Stimulated activated CD4-positive, alpha-beta T cell treated with anti-CD3 and anti-CD28 coated beads, Interleukin-12 subunit alpha, Interleukin-12 subunit beta, amount 100 ng/mL, for 4 hours (primary cell): Measurements from ENCODE around the gene DAGLA.
"Not testable (repeated sequence)": the region's sequence is repeated elsewhere in the genome, so short reads cannot be mapped to it uniquely, and the experiment has no call there.

Experiments used
- DNase-seq: peaks from one replicate; pipeline ENCODE4 v3.0.0-alpha.2; 2020

Gene DAGLA

DNA sequence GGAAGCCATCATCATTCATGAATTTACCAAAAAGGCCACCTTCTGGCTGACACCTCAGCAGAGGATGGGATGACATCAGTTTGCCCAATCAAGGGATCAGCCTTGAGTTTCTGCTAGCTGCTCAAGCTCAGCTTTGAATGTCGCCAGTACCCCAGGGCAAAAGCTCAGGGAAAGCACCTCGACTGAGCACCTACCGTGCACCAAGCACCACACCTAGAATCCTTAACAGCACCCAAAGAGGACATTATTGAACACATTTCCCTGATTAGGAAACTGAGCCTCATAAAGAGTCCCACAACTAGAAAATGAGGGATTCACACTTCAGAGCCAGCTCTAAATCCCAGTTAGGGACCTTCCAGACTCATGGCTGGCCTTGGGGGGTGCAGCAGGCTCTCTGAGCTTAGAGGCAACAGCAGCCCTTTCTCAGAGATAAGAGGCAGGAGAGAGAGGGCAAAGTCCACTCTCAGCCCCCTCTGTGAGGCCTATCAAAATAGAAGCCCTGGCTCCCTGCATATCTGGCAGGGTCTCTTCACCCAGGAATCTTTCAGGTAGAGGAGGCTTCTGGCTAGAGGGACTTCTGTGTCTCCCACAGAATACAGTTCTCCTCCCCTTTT lies 13.4 kb upstream of the DAGLA start:
- DNase-seq = no peak

DNA sequence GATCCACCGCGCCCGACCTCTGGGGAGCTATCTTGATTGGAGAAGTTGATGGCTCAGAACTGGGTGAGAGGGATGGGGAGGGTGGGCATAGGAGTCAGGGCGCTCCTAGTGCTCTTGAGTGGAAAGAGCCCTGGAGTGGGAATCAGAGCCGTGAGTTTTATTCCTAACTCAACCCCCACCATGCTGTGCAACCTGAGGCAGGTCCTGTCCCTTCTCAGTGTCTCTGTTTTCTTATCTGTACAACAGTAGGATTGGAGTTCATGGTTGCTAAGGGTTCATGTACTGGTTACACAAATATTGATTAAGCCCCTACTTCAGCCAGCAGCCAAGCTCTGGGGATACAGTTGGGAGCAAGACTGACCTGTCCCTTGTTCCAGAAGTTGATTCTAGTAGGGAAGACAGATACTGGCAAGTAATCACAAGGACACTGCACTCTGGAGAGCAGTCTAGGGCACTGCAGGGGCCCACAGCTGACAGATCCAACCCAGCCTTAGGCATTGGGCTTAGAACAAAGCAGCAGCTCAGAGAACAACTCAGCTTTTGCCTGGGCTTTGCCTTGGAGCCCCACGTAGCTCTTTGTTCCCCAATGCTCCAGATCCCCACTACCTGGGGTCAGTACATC lies 12.4 kb upstream of the DAGLA start:
- DNase-seq = no peak

DNA sequence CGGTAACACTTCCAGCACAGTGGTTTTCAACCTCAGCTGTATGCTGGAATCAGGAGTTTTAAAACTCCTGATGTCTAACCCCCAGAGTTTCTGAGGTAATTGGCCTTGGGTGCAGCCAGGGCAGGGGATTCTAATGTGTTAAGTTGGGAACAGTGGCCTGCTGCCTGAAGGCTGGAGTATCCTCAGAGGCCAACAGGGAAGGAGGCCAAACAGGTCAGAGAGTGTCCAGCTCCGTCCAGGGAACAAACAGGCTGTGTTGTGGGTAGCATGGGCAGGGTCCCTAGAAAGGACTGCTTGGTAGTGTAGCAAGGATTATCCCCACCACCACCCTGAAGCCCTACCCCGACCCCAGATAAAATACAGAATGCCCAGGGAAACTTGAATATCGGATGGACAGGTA lies 10.8 kb upstream of the DAGLA start:
- DNase-seq = no peak

DNA sequence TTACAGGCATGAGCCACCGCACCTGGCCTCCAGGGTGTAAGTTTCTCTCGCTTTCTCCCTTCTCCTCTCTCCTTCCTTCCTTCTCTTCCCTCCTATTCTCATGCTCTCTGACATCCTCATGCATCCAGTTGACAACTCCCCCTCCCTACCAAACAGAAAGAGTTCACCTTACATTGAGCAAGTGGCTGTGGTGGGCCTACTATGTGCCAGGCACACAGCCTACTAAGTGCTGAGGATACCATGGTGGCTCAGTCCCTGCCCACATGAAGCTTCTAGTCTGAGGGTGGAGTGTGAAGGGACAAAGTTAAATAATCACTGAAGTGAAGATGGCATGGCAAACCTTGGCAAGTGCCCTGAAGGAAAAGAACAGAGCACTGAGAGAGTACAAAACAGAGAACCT lies 9.6 kb upstream of the DAGLA start:
- DNase-seq = no peak

DNA sequence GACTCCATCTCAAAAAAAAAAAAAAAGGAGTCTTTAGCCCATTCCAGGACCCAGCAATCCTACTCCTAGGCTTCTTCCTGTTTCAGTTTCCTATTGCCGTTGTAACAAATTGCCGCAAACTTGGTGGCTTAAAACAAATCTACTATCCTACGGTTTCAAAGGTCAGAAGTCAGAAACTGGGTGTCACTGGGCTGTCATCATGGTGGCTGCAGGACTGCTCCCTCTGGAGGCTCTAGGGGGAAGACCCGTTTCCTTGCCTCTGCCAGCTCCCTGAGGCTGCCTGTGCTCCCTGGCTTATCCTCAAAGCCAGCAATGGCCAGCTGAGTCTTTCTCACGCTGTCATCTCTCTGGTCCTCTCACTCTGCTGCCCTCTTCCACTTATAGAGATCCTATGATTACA lies 8.7 kb upstream of the DAGLA start:
- DNase-seq = no peak

DNA sequence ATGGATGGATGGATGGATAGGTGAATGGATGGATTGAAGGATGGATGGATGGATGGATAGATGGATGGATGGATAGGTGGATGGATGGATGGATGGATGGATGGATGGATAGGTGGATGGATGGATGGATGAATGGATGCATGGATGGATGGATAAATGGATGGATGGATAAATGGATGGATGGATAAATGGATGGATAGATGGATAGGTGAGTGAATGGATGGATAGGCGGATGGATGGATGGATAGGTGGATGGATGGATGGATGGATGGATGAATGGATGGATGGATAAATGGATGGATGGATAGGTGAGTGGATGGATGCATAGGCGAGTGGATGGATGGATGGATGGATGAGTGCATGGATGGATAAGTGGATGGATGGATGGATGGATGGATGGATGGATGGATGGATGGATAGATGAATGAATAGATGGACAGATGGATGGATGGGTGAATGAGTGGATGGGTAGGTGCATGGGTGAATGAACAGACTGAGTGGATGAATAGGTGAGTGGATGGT lies 6.2 kb upstream of the DAGLA start:
- DNase-seq = not testable (repeated sequence)

DNA sequence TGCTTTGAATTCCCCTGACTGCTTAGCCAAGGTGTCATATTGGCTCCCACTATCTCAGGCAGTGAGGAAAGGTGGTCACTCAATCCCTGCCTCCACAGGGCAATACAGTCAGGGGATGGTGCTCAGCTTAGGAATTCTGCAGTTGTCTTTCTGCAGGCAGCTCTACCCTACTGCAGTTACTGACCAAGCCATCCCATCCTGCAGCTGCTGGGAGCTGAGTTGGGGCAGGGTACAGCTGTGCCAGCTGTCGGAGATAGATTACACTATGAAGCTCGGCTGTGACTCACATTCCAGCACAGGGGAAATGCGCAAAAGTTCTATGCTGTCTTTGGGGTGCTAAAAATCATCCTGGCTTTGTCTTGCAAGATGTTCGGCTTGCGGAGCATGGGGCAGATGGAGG lies 4.4 kb upstream of the DAGLA start:
- DNase-seq = no peak

DNA sequence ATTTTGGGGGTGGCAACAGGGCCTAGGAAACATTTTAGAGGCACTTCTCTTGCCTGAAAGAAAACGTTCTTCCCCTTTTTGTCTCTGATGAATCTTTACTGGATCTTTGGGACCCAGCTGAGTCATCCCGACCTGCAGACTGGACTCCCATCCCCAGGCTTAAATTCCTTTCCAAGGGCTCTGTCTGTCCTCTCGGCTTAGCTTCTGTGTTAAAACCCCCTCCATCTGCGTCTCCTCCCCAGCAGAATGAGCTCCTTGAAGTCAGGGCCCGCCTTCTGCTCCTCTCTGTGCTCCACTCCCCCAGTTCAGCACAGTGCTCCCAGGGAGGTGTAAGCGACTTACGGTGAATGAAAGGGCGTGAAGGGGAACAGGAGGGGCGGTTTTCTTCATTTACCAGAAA lies 895 bp upstream of the DAGLA start:
- DNase-seq = no peak

DNA sequence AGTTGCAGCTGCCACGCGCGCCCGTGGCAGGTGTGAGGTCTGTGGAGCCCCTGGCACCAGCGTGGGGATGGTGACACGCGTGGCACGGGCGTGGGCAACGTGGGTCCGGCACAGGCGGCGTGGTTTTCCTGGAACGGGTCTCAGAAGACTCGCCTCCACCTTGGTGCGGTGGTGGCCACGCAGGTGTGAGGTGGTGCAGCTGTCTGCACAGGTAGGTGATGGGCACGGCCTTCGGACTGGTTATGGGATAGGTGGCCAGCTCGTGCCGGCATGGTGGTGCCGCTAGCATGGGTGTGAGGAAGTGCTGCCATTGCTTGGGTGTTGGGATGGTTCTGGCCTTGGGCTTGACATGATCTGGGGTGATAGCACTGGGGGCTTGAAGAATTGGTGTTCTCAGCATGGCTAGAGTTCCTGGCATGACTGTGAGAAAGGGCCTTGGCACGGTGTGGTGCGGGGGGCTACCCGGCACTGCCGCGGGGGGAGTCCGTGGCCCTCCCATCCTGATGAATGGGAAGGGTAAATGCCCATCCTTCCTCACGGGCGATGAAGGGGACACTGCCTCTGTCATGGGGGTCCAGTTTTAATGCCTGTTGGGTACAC lies 531 bp downstream of the DAGLA start:
- no peak for DNase-seq

DNA sequence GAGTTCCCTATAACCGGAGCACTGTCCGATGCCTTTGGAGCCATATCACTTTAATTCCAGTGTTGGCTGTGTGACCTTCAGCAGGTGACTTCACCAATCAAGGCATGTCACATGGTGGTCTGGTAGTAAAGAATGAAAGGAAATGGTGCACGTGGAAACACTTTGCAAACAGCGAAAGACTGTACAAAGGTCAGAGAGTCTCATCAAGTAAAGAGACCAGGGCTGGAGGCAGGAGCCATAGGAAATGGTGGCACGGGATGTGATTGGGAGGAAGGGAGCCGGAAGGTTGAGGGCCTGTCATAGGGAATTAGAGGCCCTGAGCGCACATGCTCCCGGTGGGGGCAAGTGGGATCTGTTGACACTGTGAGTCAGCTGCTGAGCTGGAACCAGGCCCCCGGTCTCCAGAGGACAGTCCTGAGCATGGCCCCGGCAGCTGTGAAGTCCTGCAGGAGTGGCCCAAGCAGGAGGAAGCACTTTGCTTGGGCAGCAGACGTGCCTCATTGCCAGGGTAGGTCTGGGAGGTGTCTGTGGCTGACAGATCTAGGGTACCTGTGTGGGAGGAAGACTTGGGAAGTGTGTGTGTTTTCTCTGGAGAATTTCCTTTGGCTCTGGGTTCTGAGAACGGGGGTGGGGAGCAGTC lies 2.0 kb downstream of the DAGLA start:
- DNase-seq = no peak

DNA sequence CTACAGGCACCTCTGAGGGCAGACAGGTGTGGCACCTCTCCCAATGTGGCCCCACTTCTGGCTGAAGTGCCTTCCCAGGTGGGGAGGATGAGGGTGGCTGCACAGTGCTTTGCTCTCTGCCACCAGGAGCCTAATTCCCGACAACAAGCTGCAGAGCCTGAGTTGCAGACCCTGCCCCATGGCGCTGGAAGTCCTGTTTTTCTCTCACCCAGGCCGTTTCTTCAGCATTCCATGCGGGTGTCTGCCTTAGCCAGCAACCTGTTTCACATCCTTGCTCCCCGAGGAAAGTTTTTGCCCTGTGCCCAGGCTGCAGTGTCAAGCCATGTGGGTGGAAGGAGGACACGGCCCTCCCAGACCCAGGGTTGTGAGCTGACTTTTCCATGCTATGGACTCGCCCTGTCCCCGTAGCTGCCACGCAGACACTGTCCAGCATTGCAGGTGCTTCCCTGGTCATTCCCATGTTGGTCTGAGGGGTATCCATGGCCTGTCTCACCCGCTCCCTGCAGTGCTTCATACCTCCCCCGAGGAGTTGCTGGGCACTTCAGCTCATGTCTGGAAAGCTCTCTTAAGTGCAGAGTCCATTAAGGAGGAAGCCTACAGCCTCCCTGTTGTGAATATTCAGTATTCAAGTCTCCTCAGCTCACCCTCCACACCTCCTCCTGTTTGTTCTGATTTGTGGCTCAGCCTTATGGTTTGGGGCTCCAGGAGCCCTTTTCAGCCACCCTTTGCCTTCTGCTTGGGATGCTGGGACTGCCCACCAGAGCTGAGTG lies 2.9 kb downstream of the DAGLA start:
- no peak for DNase-seq

DNA sequence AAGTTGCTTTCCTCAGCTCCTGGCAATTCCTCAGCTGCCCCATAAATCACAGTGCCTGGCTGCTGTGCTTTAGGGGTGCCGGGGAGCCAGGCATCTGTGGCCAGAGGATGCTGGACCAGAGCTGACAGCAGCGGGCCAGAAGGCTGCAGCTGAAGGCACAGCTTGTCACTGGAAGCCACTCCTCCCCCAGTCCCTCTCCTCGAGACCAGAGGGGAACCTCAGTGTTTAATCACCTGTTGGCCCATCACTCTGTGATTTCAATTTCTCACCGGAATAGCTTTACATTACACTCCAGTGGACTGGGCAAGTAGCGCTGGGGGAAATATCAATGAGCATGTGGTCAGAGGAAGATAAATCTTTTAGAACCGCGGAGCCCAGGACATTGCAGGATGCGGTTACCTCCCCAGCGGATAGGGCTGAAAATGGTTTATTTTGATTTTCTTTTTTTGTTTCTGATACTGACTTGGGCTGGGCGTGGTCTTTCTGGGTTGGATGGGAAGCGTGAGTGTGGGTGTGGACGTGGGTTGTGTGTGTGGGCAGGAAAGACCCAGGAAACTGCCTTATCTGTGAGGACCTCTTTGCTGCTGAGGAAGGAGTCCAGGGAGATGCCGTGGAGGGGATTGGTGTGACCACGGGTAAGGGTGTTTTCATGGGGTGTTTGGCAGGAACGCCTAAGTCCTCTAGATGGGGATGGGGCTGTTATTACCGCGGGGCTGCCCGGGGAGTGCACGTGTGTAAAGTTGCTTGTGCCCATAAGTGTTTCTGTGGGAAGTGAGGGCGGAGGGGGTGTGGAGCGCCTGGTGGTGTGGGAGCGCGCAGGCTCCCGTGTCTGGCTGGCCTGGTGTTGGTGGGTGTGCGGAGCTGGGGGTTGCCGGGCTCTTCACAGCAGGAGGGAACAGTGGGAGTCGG lies 4.0 kb downstream of the DAGLA start:
- DNase-seq = no peak

DNA sequence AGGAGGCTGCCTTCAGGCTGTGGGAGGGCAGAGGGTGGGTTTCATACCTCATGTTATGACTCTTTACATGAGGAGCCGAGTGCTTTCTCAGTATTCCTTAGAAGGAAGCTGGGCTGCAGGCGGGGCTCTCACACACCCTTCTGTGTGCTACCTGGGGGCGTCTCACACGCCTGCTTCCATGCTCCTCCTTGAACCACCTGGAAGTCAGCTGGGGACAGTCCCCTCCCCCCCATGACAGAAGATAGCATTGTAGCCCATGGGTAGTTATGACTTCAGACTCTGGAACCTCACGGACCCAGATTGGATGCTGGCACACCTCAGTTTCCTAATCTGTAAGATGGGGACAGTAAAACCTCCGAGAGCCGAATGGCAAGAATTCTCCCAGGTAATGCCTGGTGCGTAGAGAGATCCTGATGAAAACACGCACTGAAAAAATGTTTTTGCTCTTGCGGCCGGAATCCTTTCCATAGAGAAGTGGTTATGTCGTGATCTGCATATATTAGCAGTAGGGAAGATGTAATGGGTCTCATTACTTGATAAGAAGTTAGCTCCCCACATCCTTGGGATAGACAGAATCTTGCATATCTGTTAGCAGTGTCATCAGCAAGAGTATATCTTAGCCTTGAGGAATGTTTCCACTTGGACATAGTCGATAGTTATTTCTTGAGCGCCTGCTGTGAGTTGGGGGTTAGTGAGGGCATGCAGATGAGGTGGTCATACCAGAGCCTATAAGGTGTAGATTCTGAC lies 4.9 kb downstream of the DAGLA start:
- no peak for DNase-seq

DNA sequence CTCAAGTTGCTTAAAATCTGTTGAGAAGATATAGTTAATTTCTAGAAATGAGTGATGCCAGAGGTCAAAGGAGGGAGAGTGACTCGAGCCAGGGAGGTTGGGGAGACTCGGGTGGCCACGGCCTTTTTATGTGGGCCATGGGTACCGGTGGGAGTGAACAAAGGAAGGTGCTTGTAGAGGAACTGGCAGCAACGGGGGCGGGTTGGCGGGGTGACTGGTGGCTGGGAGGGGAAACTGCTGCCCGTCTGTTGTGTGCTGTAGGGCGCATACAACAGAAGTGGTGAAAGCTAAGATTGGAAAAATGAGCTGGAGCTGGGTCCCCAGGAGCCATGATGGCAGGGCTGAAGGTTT lies 5.4 kb downstream of the DAGLA start:
- no peak for DNase-seq

DNA sequence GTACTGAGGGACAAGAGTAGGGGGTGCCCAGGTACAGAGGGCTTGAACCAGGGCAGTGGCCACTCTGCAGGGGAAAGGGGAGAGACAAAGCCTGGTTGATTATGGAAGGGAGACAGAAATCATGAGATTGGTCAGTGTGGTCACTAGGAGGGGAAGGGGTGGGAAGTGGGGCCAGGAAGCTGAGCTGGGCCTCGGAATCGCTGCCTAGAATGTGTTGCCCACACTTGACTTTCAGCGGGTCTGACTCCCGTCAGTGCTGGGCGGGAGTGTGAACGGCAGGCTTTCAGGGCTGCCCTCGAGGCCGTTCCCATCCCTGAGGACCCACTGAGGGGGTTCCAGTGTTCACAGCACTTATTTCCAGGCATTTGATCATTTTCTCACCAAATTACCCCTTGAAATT lies 5.9 kb downstream of the DAGLA start:
- DNase-seq = no peak

DNA sequence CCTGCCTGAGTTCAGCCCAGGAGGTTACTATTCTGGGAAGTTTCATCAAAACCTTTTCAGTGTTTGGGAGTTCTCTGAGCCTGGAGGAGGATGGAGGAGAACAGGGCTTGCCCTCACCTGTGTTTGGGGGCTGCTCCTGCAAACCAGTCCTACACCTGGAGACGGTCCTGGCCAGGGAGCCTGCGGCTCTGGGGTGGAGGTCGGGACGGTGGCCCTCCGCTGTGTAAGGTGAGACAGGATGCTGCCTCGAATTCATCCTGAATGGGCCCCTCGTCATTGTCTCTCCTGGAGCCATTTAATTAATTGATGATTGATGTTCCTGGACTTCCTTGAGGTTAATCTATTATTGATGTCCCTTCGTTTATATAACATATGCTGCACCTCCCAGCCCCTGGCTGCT lies 6.3 kb downstream of the DAGLA start:
- DNase-seq = no peak

DNA sequence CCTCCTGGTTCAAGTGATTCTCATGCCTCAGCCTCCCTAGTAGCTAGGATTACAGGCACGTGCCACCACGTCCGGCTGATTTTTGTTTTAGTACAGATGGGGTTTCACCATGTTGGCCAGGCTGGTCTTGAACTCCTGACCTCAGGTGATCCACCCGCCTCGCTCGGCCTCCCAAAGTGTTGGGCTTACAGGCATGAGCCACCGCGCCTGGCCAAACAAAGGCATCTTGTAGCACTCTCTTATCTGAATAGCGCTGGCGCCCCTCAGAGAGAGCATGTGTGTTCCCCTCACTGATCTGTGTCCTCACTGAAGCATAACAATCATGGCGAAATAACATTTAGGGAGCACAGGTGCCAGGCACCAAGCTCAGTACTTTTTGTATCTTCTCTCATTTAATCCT lies 7.2 kb downstream of the DAGLA start:
- DNase-seq = no peak

DNA sequence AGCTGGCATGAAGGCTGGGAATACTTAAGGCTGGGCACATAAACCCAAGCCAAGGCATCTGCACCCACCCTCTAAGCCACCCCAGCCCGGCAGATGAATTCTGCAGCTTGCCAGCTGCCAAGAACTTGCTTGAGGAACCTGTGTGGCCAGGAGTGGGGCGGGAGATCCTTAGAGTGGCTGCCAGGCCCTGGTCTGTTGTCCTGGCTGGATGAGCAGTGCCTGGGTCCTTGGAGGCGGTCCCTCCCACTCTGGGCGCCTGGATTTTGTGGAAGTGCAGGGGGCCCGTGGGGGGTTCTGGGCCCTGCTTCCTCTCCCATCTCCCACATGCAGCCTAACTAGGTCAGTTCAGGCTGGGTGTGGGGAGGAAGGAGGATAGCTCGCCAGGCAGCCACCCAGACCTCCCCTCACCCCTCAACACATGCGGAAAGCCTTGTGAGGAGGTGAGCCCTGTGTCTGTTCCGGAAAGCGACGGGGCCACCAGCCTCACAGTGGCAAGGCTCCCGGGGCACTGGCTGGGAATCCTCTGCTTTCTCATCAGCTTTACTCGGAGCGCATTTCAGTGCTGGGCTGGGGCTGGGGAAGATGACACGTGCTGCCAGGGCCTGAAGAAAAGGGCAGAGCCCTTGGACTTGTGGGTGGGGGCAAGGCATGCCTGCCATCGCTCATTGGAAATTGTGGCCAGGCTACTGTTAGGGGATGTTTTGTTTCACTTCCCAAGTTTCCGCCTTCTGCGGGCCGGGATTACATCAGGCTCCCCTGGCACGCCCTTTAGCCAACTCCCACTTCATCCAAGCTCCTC lies 8.4 kb downstream of the DAGLA start:
- DNase-seq = no peak

DNA sequence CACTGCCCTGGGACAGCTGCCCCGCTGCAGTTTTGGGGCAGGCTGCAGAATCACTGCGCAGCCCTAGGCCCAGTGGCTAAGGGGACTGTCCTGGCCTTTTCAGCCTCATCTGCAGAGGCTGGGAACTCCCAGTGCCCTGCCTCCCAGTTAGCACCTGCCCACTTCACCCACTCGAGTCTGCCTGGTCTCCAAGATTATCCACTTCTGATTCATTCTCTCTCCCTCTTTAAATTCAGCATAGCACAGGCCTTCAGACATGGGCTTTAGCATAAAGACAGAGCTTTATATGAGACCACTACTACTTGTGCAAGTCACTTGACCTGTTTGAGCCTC lies 8.9 kb downstream of the DAGLA start:
- DNase-seq = no peak

DNA sequence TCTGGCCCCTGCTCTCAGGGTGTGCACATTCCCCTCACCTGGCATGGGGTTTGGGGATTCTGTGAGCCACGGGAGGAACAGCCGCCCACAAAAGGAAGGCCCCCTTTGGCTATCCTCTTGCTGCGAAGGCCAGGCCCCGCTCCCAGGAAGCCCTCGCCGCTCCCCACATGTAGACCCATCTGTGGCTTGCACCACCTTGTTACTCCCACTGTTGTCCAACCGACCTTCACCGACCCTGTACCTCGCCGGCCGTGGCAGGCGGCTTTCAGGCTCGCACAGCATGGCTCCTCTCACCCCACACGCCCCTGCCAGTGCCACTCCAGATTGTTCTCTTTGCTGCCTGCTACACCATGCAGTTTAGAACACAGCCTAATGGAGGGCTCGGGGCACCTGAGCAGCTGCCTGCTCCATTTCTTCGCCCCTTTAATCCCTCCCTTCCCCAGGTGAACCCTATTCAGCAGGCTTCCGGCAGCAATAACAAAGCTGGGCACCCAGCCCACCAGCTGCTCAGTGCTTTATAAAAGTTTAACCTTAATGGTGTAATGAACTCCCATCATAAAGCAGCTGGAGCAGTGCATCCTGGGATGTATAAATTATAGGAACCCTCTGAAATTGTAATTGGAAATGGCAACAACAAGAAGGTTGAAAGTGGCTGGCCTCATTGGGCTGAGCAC lies 10.7 kb downstream of the DAGLA start:
- DNase-seq = no peak
